Right lobe of liver (tissue), 4 donors: ENCODE results near the gene BLMH.

Source experiments
- POLR2A ChIP-seq: fragments of 450-650 bp; IDR thresholded peaks from one replicate; pipeline ENCODE4 v1.6.1; 2017; ENCODE audit warnings: antibody characterized with exemption, mild to moderate bottlenecking
- TF ChIP-seq, protein P1 (sequence below), 4 donors: fragments of 200-600 bp in 3 of 4; fragments of 450-650 bp in 1 of 4; IDR thresholded peaks; one replicate each; pipeline versions ENCODE4 v1.5.1 to v1.8.0; 2016 to 2022; ENCODE audit warnings: antibody characterized with exemption in 4 of 4, mild to moderate bottlenecking in 2 of 4
- donor health status: DM: no; HTN: no; CAD: no.
- donor health status: DM: no; HTN: no; CAD: no.
- donor health status: DM: no; HTN: yes; CAD: no.

DNA sequence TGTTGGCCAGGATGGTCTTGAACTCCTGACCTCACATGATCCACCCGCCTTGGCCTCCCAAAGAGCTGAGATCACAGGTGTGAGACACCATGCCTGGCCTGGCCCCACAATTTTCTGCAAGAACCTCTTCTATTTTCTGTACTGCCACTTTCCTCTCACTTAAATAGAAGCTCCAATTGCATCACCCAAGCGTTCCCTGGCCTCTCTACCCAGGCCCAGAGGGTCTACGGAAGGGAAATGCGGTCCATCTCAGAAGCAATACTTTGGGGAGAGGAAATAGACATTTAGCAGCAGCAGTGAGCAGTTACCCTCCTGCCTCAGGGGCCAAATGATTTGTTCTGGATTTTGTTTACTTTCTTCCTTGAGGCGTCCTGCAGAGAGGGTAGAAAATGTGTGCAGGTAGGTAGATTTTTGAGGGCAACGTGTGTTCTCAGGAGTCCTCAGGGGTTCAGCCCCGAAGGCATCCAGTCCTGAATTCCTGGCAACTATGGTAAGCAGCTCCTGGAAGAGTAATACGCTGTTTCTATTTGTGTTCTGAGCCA, 67.3 kb downstream of the BLMH start:
- TF ChIP-seq, protein P1, sequence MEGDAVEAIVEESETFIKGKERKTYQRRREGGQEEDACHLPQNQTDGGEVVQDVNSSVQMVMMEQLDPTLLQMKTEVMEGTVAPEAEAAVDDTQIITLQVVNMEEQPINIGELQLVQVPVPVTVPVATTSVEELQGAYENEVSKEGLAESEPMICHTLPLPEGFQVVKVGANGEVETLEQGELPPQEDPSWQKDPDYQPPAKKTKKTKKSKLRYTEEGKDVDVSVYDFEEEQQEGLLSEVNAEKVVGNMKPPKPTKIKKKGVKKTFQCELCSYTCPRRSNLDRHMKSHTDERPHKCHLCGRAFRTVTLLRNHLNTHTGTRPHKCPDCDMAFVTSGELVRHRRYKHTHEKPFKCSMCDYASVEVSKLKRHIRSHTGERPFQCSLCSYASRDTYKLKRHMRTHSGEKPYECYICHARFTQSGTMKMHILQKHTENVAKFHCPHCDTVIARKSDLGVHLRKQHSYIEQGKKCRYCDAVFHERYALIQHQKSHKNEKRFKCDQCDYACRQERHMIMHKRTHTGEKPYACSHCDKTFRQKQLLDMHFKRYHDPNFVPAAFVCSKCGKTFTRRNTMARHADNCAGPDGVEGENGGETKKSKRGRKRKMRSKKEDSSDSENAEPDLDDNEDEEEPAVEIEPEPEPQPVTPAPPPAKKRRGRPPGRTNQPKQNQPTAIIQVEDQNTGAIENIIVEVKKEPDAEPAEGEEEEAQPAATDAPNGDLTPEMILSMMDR (IDR thresholded peaks at IDR 0.05) = no peak
- TF ChIP-seq POLR2A = no peak
